ENCODE measurements around the gene MAP3K12. TPM values are rescaled to one million over a fixed set of nuclear protein-coding genes. Genes with fewer than 3 reads are reported as not detected.

MAP3K12 gene
- total and polyA plus RNA-seq, 2 of the 13 experiments (the other 11 are each of a cell fraction or from before 2014, with no cell fraction given), result 0.20 to 1.1 TPM

- TF ChIP-seq ZNF281 (CRISPR knock-in tag; IDR thresholded peaks at IDR 0.05; ENCODE audit: borderline replicate concordance) (no peak), ZSCAN20 (CRISPR knock-in tag; IDR thresholded peaks at IDR 0.05; ENCODE audit: borderline replicate concordance) (no peak), BCL3 (CRISPR knock-in tag; IDR thresholded peaks at IDR 0.05) (no peak), BCL6 (CRISPR knock-in tag; IDR thresholded peaks at IDR 0.05) (no peak), THAP8 (CRISPR knock-in tag; IDR thresholded peaks at IDR 0.05; ENCODE audit: borderline replicate concordance) (no peak), LBX2 (CRISPR knock-in tag; IDR thresholded peaks at IDR 0.05; ENCODE audit: borderline replicate concordance) (no peak), SRSF9 (IDR thresholded peaks at IDR 0.05; ENCODE audit: borderline replicate concordance, insufficient read depth, low read depth, low read length, poor library complexity, severe bottlenecking) (no peak), ARID3A (IDR thresholded peaks at IDR 0.05; ENCODE audit: low read depth, low read length) (no peak), KLF15 (CRISPR knock-in tag; IDR thresholded peaks at IDR 0.05; ENCODE audit: borderline replicate concordance) (no peak), SMYD3 (CRISPR knock-in tag; IDR thresholded peaks at IDR 0.05) (no peak), SIX4 (CRISPR knock-in tag; IDR thresholded peaks at IDR 0.05) (no peak)
Measured at GRCh38 chr12:53515291-53515680, 16.0 kb upstream of the MAP3K12 start (continued).

Measured in HepG2 (cell line).